DMS153 treated with DMSO at 0.1 percent for 48 hours (cell line): Measurements from ENCODE around the gene TMED8.

Experiments
- DNase-seq: peaks from one replicate; lab custom pipeline; 2025; ENCODE audit not compliant: unreplicated experiment; lab: John Stamatoyannopoulos, UW

Gene TMED8

GRCh38 chr14:77302926-77303325 lies 74.0 kb downstream of the TMED8 start:
- DNase-seq = no peak

DNA sequence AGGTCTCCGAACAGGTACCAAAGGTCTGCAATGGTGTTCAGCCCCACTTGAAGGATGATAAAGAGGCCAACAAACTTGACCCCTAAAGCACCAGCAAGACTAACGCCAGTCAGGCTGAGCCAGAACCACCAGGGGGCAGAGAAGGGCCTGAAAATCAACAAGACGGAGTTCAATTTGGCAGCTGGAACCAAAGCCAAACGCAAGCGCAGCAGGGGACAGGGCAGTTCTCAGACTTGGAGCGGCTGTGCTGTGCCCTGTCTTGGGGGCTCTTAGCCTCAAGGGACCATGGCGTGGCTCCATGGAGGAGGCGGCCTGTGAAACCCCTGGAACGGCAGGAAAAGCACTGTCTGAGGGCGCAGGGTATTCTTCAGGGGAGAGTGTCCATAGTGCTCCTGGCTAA lies 75.8 kb downstream of the TMED8 start:
- no peak for DNase-seq

DNA sequence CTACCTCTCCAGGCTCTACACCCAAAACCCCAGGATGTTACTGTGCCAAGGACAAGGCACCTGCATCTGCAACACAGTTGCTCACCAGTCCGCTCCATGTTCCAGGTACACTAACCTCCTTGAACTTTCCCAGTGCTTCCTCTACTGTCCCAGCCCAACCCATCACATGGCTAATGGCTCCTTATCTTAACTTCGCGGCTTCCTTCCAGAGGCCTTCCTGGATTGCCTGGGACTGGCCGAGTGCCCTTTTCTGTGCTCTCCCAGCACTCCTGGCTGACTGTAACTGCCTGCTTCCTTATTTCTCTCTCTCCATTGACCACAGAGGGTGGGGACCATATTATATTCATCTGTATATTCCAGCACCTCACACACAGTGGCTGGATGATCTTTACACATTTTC lies 77.1 kb downstream of the TMED8 start:
- no peak for DNase-seq

DNA sequence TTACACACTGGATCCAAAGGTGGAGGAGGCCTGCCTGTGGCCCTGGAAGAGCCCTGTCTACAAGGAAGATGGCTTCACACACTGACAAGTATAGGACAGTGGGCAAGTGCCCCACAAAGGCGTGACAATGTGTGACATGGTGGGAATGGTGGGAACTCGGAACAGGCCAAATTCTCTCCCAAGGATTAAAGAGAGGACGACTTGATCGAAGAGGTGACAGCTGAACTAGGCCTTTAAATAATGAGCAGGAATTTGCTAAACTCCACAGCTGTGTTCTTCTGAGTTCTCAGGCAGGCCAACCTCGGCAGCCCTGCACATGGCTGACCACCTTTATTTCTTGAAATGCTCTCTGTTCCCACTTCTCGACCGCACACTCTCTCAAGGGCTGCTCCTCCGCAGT lies 80.0 kb downstream of the TMED8 start:
- no peak for DNase-seq

DNA sequence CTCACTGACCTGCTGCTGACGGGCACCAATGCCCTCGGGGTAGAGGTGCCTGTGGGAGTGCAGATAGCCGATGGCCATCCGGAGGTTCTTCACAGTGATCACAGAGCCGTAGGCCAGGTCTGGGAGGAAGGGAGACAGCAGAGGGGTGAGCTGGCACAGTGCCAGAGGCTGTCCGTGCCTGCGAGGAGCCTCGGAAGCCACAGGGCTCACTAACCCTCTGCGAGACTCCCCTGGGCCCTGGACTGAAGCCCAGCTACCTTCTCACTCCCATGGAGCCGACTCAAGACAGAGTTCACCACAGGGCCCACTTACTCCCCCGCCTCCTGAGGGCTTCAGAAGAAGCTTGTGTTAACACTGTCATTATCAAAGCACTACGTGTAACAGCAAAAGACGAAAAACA lies 80.7 kb downstream of the TMED8 start:
- no peak for DNase-seq

DNA sequence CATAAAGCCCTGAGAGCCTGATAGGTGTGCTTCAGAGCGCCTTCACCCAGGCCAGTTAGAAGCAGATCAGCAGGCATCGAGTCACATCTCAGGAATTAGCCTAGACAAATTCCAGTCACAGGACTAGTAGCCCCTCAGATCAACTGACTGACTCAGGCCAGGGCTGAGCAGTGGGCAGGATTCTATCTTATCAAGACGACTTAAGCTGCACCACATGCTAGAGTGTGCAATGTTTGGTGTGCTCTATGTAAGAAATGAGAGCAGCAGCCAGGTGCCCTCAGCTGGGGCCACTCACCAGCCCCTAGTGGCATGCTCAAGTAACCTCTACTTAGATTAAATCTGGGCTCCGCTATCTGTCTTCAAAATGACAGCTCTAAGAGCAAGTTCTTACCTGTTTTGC lies 86.2 kb downstream of the TMED8 start:
- DNase-seq = no peak

GRCh38 chr14:77286576-77286975 lies 90.3 kb downstream of the TMED8 start:
- no peak for DNase-seq
